ENCODE data around the gene ZMYM1. TPM values are rescaled to one million over a fixed set of nuclear protein-coding genes. Genes with fewer than 3 reads are reported as not detected.
"Not testable (repeated sequence)": the region's sequence is repeated elsewhere in the genome, so short reads cannot be mapped to it uniquely, and the experiment has no call there.

The ZMYM1 gene
- total RNA-seq: 13.8 and 17.9 TPM in 2 replicates

DNA sequence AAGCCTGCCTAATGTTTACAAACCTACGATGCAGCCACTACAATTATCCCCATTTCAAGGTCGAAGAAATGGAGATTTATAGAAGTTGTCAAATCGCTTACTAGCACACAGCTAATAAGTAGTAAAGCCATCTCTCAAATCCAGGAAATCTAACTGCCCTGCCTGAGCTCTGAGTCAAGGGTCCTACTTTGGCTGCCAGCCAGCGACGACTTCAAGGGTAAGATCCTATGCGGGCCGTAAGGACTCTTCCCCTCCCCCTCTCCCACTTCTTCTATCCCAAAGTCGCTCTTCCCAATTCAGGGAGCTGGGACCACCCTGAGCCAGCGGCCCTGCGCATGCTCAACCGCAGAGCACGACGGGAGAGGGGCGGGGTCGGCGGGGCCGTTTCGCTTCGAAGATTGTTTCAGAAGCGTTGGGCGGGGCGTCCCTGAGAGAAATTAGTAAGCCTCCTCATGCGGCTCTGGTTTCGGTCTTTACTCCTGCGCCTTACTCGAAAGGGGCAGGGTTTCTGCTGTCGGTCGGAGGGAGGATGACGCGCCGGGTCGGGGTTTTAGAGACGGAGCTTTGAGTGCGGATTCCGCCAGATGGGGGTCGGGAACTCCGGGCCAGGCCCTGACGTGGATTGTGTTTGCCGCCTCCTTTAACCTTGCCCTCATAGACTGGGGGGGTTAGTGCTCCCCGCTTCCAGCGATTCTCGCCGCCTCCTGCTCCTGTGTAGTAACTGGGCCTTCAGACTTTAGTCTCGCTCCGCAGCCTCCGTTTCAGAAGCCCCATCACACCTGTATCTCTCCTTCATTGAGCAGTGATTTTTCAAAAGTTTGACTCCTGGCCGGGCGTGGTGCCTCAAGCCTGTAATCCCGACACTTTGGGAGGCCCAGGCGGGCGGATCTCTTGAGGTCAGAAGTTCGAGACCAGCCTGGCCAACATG, at the start of gene ZMYM1:
Gene ZMYM1, plus strand, starts transcription at position 383 of the 928 bp plus-strand sequence. CDS start 14,603 bp downstream, outside the sequence.
- peak; percentile 45 for DNase-seq (ENCODE audit: extremely low read depth, low read depth, low spot score)

DNA sequence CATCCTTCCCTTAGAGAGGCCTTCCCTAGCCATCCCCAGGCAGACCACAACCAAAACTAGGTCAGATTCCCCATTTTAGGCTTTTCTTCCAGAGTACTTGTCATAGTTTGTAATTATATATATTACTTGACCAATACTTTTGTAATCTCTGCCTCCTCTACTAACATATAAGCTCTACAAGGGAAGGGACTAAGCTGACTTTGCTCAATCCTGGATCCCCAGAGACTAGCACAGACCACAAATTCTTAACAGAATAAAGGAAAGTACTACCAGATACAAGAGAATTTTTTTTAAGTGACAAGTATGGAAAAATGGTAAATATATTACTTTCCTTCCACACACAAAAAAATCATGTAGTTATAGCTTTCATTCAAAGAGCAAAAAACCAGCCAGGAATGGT, 49.4 kb upstream of the ZMYM1 start:
- DNase-seq (ENCODE audit: extremely low read depth, low read depth, low spot score): no peak

- DNase-seq (ENCODE audit: extremely low read depth, low read depth, low spot score): no peak
These were observed 48.8 kb upstream of the ZMYM1 start for GRCh38 chr1:35030338-35030737.

DNA sequence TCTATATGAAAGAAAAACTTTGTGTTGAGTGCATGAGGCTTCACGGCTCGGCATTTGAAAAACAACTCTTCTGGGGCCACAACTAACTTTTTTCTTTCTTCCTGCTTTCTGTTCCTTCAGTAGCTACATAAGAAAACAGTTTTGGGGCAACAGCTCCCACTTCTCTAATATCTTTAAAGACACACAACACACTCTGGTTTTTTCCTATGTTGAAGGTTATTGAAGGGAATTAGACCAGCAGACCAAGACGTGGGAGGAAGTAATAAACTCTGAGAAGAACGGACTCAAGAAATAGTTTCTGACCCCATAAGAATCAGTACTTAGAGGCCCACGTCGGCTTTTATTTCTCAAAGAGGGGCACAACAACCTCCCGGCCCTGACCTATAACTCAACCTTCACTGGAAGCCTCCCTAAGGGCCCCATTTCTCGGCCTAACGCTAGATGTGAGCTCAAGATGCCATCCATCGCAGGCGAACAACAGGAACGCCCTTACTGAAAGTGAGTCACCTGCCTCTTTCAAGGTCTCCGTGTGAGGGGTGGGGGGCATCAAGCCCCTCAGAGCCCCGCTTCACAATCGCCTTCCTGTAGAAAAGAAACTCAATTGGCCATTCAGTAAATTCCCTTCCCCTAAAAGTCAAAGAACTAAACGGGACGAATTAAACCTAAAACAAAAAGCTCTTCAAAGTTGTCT, 48.3 kb upstream of the ZMYM1 start:
- peak; percentile 16 for DNase-seq (ENCODE audit: extremely low read depth, low read depth, low spot score)

GRCh38 chr1:35032384-35032739, 46.8 kb upstream of the ZMYM1 start:
- DNase-seq (ENCODE audit: extremely low read depth, low read depth, low spot score): no peak

GRCh38 chr1:35033346-35033745, 45.8 kb upstream of the ZMYM1 start:
- no peak for DNase-seq (ENCODE audit: extremely low read depth, low read depth, low spot score)

DNA sequence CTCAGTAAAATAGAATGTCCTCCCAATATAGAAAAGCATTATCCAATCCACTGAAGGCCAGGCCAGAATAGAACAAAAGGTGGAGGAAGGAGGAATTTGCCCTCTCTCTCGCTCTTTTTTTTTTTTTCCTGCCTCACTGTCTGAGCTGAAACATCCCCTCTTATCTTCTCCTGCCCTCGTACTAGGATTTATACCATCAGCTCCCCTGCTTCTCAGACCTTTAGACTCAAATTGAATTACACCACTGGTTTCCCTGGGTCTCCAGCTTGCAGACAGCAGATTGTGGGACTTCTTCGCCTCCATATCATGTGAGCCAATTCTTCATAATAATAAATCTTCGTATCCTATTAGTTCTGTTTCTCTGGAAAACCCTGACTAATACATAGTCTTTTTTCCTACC, 42.6 kb upstream of the ZMYM1 start:
- DNase-seq (ENCODE audit: extremely low read depth, low read depth, low spot score): no peak

- no peak for DNase-seq (ENCODE audit: extremely low read depth, low read depth, low spot score)
These were observed 42.0 kb upstream of the ZMYM1 start for GRCh38 chr1:35037206-35037605.

DNA sequence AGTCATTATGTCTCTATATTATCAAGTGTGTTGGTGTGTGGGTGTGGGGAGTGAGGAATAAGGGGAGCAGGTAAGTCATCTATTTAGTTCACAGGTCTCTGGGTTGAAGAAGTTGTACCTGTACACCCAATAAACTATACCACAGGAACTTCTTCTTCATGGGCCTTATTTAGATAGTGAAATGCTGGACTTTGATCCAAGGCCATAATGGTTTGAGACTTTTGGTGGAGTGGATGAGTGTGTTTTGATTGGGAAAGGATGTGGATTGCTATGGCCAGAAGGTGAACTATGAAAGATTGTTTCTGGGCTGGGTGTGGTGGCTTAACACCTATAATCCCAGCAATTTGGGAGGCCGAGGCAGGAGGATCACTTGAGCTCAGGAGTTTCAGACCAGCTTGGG, 40.5 kb upstream of the ZMYM1 start:
- no peak for DNase-seq (ENCODE audit: extremely low read depth, low read depth, low spot score)

DNA sequence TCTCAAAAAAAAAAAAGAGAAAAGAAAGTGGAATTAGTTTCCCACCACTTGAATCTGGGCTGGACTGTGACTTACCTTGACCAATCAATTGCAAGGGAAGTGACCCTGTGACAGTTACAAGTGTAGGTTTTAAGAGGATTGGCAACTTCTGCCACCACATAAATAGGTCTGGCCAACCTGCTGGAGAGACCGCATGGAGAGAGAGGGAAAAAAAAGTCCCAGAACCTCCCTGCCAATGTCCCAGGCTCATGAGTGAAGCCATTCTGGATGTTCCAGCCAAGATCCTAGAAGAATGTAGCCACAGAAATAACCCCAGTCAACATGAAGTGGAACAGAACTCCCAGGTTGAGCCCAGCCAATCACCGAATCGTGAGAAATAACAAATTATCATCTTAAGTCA, 35.7 kb upstream of the ZMYM1 start:
- DNase-seq (ENCODE audit: extremely low read depth, low read depth, low spot score): no peak

- DNase-seq (ENCODE audit: extremely low read depth, low read depth, low spot score): no peak
These were observed 34.8 kb upstream of the ZMYM1 start for GRCh38 chr1:35044431-35044830.

- no peak for DNase-seq (ENCODE audit: extremely low read depth, low read depth, low spot score)
These were observed 32.5 kb upstream of the ZMYM1 start for GRCh38 chr1:35046730-35047129.

GRCh38 chr1:35047188-35047858, 31.9 kb upstream of the ZMYM1 start:
- peak; percentile 41 for DNase-seq (ENCODE audit: extremely low read depth, low read depth, low spot score)

- DNase-seq (ENCODE audit: extremely low read depth, low read depth, low spot score): no peak
These were observed 30.1 kb upstream of the ZMYM1 start for GRCh38 chr1:35049116-35049515.

DNA sequence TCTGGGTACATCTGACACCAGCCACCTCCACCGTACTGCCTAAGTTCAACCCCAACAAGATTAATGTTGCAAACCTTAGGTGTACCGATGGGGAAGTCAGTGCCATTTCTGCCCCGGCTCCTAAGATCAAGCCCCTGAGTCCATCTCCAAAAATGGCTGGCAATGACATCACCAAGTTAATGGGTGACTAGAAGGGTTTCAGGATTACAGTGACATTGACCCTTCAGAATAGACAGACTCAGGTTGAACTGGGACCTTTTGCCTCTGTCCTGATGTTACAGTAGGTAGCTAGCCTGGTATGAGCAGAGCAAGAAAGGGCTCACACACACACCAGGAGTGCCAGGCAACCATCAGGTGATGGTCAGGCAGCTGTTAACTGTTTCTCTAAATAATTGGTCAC, 25.8 kb upstream of the ZMYM1 start:
- DNase-seq (ENCODE audit: extremely low read depth, low read depth, low spot score): no peak

GRCh38 chr1:35054282-35054681, 24.9 kb upstream of the ZMYM1 start:
- not testable (repeated sequence) for DNase-seq (ENCODE audit: extremely low read depth, low read depth, low spot score)

DNA sequence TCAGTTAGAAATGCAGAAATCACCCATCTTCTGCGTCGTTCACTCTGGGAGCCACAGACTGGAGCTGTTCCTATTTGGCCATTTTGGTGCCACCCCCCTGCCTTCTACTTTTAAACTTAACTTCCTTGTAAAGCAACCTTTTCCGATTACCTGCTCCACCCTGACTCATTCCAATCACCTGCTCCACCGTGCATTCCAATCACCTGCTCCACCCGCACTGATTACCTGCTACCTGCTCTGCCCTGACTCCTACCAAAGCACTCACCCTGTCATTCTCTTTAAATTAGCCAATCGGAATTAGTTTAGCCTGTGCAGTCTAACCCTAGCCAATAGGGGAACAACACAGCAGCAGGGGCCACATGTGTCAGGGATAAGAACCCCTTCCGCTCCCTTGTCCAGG, 20.9 kb upstream of the ZMYM1 start:
- not testable (repeated sequence) for DNase-seq (ENCODE audit: extremely low read depth, low read depth, low spot score)

- no peak for DNase-seq (ENCODE audit: extremely low read depth, low read depth, low spot score)
These were observed 20.2 kb upstream of the ZMYM1 start for GRCh38 chr1:35058988-35059387.

GRCh38 chr1:35062518-35063196, 16.5 kb upstream of the ZMYM1 start:
- DNase-seq (ENCODE audit: extremely low read depth, low read depth, low spot score): peak; percentile 64

DNA sequence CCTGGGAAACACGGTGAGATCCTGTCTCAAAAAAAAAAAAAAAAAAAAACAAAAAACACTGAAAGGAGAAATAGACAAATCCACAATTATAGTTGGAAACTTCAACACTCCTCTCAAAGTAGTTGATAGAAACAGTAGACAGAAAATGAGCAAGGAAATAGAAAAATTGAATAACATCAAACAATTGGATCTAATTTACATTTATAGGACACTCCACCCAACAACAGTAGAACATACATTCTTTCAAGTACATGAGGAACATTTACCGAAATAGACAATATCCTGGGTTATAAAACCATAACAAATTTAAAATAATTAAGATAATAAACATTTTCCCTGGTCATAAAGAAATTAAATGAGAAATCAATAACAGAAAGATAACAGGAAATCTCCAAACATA, 14.9 kb upstream of the ZMYM1 start:
- no peak for DNase-seq (ENCODE audit: extremely low read depth, low read depth, low spot score)

- no peak for DNase-seq (ENCODE audit: extremely low read depth, low read depth, low spot score)
These were observed 9.4 kb upstream of the ZMYM1 start for GRCh38 chr1:35069746-35070145.

Measured in glomerular endothelial cell (primary cell).